ENCODE data around the gene TULP1. TPM values are rescaled to one million over a fixed set of nuclear protein-coding genes. Genes with fewer than 3 reads are reported as not detected.
A peak's percentile ranks its signal among the peaks of the same experiment; 100 is the strongest.

Gene TULP1
- total and polyA plus RNA-seq, 2 of the 4 experiments (the other 2 are of a cell fraction): not detected

DNA sequence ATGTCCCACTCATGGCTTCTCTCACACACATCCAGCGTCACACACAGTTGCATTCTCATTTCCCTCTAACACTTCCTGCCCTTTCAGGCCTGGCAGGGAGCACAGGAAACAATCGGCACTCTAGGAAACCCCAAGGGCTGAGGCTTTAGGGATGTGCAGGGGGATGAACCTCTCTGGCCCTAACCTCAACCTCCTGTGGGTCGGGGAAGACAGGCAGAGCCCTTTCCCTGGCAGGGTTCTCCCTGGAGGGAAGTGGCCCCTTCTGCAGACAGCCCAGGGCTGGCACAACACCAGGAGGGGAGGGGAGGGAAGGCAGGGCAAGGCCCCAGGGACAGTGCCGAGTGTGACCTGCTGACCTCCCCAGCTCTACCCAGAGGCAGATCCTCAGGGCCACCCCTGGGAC is 18.5 kb downstream of the TULP1 start:
- H2BK20ac ChIP-seq (ENCODE audit: low read depth, low read length): no peak overlapping the region
- peak overlapping the region; percentile 63; the same call in 1 of the 2 replicates for H4K91ac ChIP-seq (ENCODE audit: insufficient read depth, low read depth, low read length)
- H4K20me1 ChIP-seq (ENCODE audit: insufficient read depth, low read length): peaks cover 34% of the 10 kb centered on the region
- ChIA-PET POLR2A (ENCODE audit: unreplicated experiment) (no interaction called here), CTCF (no interaction called here)
- peak overlapping the region; percentile 17 for H3K9ac ChIP-seq (ENCODE audit: low read depth, low read length)
- peak overlapping the region; percentile 66 for H3K4me2 ChIP-seq (ENCODE audit: low read depth, low read length)
- DNase-seq: peak; percentile 44
- H3K23ac ChIP-seq (ENCODE audit: low read depth, low read length): peak overlapping the region; percentile 89
- peak overlapping the region; percentile 30 for H2AFZ ChIP-seq (replicated peaks; ENCODE audit: low read length, poor library complexity)
- peaks cover 16 to 79% of the 10 kb centered on the region in 2 experiments; a peak in 3 of 4 replicates for H3K79me1 ChIP-seq (ENCODE audit: low read depth in 1 of 2, low read length in 2 of 2)
- whole genome bisulfite sequencing, 2 experiments (ENCODE audit: extremely low coverage in 2 of 2, insufficient read length in 1 of 2): 0% methylated on average over 1 of the region's 4 CpGs; no CpG with 5 or more reads in 1 of the 2 experiments
- intact Hi-C loops (cut with micrococcal nuclease): loop anchor here (2.0 kb wide), 1 partner anchor 23 kb away; no protein-coding TSS in a partner anchor
- BruUV-seq (replicated peaks): no TSS peak
- H2AK5ac ChIP-seq (ENCODE audit: low read depth, low read length): peak overlapping the region; percentile 89
- peak overlapping the region; percentile 31 for H3K27ac ChIP-seq (ENCODE audit: insufficient read depth, low read length)
- peak overlapping the region; percentile 42 for H3K56ac ChIP-seq (ENCODE audit: extremely low read depth, insufficient read depth, low read length)
- no peaks in the 10 kb centered on the region for H3K27me3 ChIP-seq (ENCODE audit: control insufficient read depth, insufficient read depth, low read length)
- H2BK15ac ChIP-seq (ENCODE audit: low read depth, low read length): peak overlapping the region; percentile 0; the same call in 1 of the 3 replicates
- H3K14ac ChIP-seq (replicated peaks; ENCODE audit: low read depth, low read length): peak overlapping the region; percentile 70
- H3K4me3 ChIP-seq (ENCODE audit: insufficient read depth, low read depth, low read length): 0 out of 2 replicates have a peak overlapping the region, but pooled peaks have one; percentile 3
- dilution Hi-C loops (cut with HindIII; ENCODE audit: low sequenced_read_pairs, unreplicated experiment): no loop called here
- no peak overlapping the region for H4K5ac ChIP-seq (ENCODE audit: low read depth, low read length)
- no peaks in the 10 kb centered on the region for H3K9me3 ChIP-seq (ENCODE audit: control insufficient read depth, insufficient read depth, low read length)
- H3K18ac ChIP-seq (ENCODE audit: low read depth, low read length): no peak overlapping the region
- ATAC-seq (ENCODE audit: low read depth): no peak
- peak overlapping the region; percentile 70 for H2BK120ac ChIP-seq (ENCODE audit: low read depth, low read length)
- peaks cover 32% of the 10 kb centered on the region for H3K9me1 ChIP-seq (ENCODE audit: insufficient read depth, low read length)
- H2AK9ac ChIP-seq (replicated peaks; ENCODE audit: low read depth, low read length, poor library complexity): peak overlapping the region; percentile 84
- H3K36me3 ChIP-seq (ENCODE audit: control insufficient read depth, insufficient read depth, low read length): 0 out of 2 replicates have a peak, but pooled peaks cover 5% of the 10 kb centered on the region
- TF ChIP-seq SMC3 (IDR thresholded peaks at IDR 0.05; ENCODE audit: low read depth, low read length) (no peak), RAD21 (IDR thresholded peaks at IDR 0.05; ENCODE audit: low read length) (no peak), FOS (IDR thresholded peaks at IDR 0.05; ENCODE audit: low read depth, low read length) (no peak), MAFK (IDR thresholded peaks at IDR 0.05; ENCODE audit: low read depth, low read length) (no peak), ELK1 (IDR thresholded peaks at IDR 0.05; ENCODE audit: borderline replicate concordance, low read depth, low read length) (no peak), MAZ (IDR thresholded peaks at IDR 0.05; ENCODE audit: borderline replicate concordance, low read depth, low read length) (no peak), CEBPB (IDR thresholded peaks at IDR 0.05; ENCODE audit: low read depth, low read length) (no peak), RCOR1 (IDR thresholded peaks at IDR 0.05; ENCODE audit: insufficient replicate concordance, low read length) (no peak), CTCF (conservative IDR thresholded peaks at IDR 0.05; ENCODE audit: low read depth, low read length) (no peak), MXI1 (IDR thresholded peaks at IDR 0.05; ENCODE audit: borderline replicate concordance, low read depth, low read length) (no peak)
- in situ Hi-C loops (cut with MboI; ENCODE audit: low sequenced_read_pairs): no loop called here
- peak overlapping the region; percentile 56 for H2BK5ac ChIP-seq (ENCODE audit: low read depth, low read length, poor library complexity, severe bottlenecking)
- H4K8ac ChIP-seq (ENCODE audit: low read depth in 2 of 2, low read length in 2 of 2): peak overlapping the region in 1 of 2 experiments; percentile 51; a peak in 3 of 4 replicates
- H3K4ac ChIP-seq (ENCODE audit: low read depth, low read length): peak overlapping the region; percentile 79
- H3K4me1 ChIP-seq (ENCODE audit: control insufficient read depth, insufficient read depth, low read length): peaks cover 59% of the 10 kb centered on the region

Measured in IMR-90 (cell line).